HEK293 (cell line): ENCODE measurements around the gene MACF1.

Experiments used
- CTCF ChIA-PET: fragments of 350-600 bp; formaldehyde crosslinking; extraction: SDS; loops from one replicate; lab custom pipeline; 2021; ENCODE audit warnings: antibody characterized with exemption; lab: Yijun Ruan, JAX
- POLR2A ChIA-PET: fragments of 300-600 bp; formaldehyde crosslinking; extraction: SDS; loops from one replicate; lab custom pipeline; 2020; ENCODE audit warnings: antibody characterized with exemption, inconsistent platforms; lab: Yijun Ruan, JAX
- H3K27ac ChIP-seq: fragments of 200-500 bp; sonication (Bioruptor generic); 2 replicates; pipeline ENCODE4 v1.5.1; 2014; ENCODE audit warnings: low read depth, low read length, control low read depth, inconsistent platforms; ENCODE audit errors: extremely low read depth
- H3K36me3 ChIP-seq, 2 experiments: fragments of 200-500 bp in 1 of 2; sonication (Bioruptor generic) in 1 of 2; 1 replicate in 1 of 2; 2 replicates in 1 of 2; pipeline ENCODE4 v1.5.1; 2014 to 2017; ENCODE audit warnings: inconsistent platforms in 2 of 2, low read length in 2 of 2; ENCODE audit not compliant: control insufficient read depth in 2 of 2, insufficient read depth in 1 of 2
- H3K4me1 ChIP-seq: fragments of 200-500 bp; sonication (Bioruptor generic); 2 replicates; pipeline ENCODE4 v1.5.1; 2014; ENCODE audit warnings: mild to moderate bottlenecking, low read length, inconsistent platforms; ENCODE audit not compliant: control insufficient read depth, insufficient read depth
- H3K4me3 ChIP-seq: 2 replicates; pipeline ENCODE4 v1.5.1; 2011; ENCODE audit warnings: low read depth, mild to moderate bottlenecking, control low read depth, low read length, moderate library complexity
- H3K9me3 ChIP-seq: fragments of 200-500 bp; sonication (Bioruptor generic); 2 replicates; pipeline ENCODE4 v1.5.1; 2014; ENCODE audit warnings: low read depth, low read length, inconsistent platforms; ENCODE audit not compliant: control insufficient read depth, insufficient read depth
- BCL11B ChIP-seq: fragments of 450-650 bp; formaldehyde crosslinking; IDR thresholded peaks from 2 replicates; pipeline ENCODE4 v1.5.1; 2016; ENCODE audit warnings: low read depth, missing biosample characterization, missing genetic modification characterization
- EGR2 ChIP-seq: fragments of 450-650 bp; formaldehyde crosslinking; IDR thresholded peaks from 2 replicates; pipeline ENCODE4 v1.5.1; 2016; ENCODE audit warnings: low read depth, missing biosample characterization, missing genetic modification characterization
- IKZF3 ChIP-seq: fragments of 450-650 bp; IDR thresholded peaks from 2 replicates; pipeline ENCODE4 v1.5.0; 2018; ENCODE audit warnings: missing biosample characterization, mild to moderate bottlenecking, missing genetic modification characterization, moderate library complexity
- PRDM1 ChIP-seq: fragments of 450-650 bp; formaldehyde crosslinking; IDR thresholded peaks from 2 replicates; pipeline ENCODE4; 2016; ENCODE audit warnings: missing biosample characterization, missing genetic modification characterization
- SCRT1 ChIP-seq: fragments of 450-650 bp; formaldehyde crosslinking; IDR thresholded peaks from 2 replicates; pipeline ENCODE4 v1.5.1; 2016; ENCODE audit warnings: missing biosample characterization, missing genetic modification characterization, borderline replicate concordance
- SCRT2 ChIP-seq: fragments of 450-650 bp; formaldehyde crosslinking; IDR thresholded peaks from 2 replicates; pipeline ENCODE4 v1.5.1; 2016; ENCODE audit warnings: missing biosample characterization, missing genetic modification characterization
- SETDB1 ChIP-seq: IDR thresholded peaks from one replicate; pipeline ENCODE4 v1.6.1; 2017; ENCODE audit warnings: mild to moderate bottlenecking, low read length, moderate library complexity, mixed read lengths; ENCODE audit not compliant: insufficient read length
- WT1 ChIP-seq: fragments of 450-650 bp; formaldehyde crosslinking; IDR thresholded peaks from 2 replicates; pipeline ENCODE4 v1.5.1; 2016; ENCODE audit warnings: missing biosample characterization, missing genetic modification characterization
- ZBTB8A ChIP-seq: fragments of 450-650 bp; formaldehyde crosslinking; IDR thresholded peaks from 2 replicates; pipeline ENCODE4 v1.5.1; 2016; ENCODE audit warnings: missing biosample characterization, missing genetic modification characterization
- ZFHX2 ChIP-seq: fragments of 450-650 bp; formaldehyde crosslinking; conservative IDR thresholded peaks from 2 replicates; pipeline ENCODE4 v1.5.1; 2016; ENCODE audit warnings: missing biosample characterization, missing genetic modification characterization
- ZFP37 ChIP-seq: fragments of 450-650 bp; formaldehyde crosslinking; IDR thresholded peaks from 2 replicates; pipeline ENCODE4 v1.5.1; 2016; ENCODE audit warnings: missing biosample characterization, missing genetic modification characterization
- ZNF311 ChIP-seq: fragments of 450-650 bp; formaldehyde crosslinking; IDR thresholded peaks from 2 replicates; pipeline ENCODE4 v1.5.1; 2017; ENCODE audit warnings: missing biosample characterization, missing genetic modification characterization, borderline replicate concordance
- ZNF426 ChIP-seq: fragments of 450-650 bp; formaldehyde crosslinking; IDR thresholded peaks from 2 replicates; pipeline ENCODE4 v1.5.1; 2017; ENCODE audit warnings: missing biosample characterization, missing genetic modification characterization, mild to moderate bottlenecking, inconsistent platforms, moderate library complexity
- ZNF510 ChIP-seq: fragments of 450-650 bp; formaldehyde crosslinking; IDR thresholded peaks from 2 replicates; pipeline ENCODE4 v1.5.1; 2018; ENCODE audit warnings: mild to moderate bottlenecking, missing genetic modification characterization, missing biosample characterization; ENCODE audit not compliant: insufficient replicate concordance
- ZNF518A ChIP-seq: fragments of 450-650 bp; formaldehyde crosslinking; conservative IDR thresholded peaks from 2 replicates; pipeline ENCODE4 v1.5.1; 2016; ENCODE audit warnings: low read depth, missing biosample characterization, missing genetic modification characterization
- ZNF529 ChIP-seq: fragments of 450-650 bp; formaldehyde crosslinking; IDR thresholded peaks from 2 replicates; pipeline ENCODE4 v1.5.1; 2017; ENCODE audit warnings: missing genetic modification characterization, missing biosample characterization; ENCODE audit not compliant: insufficient replicate concordance
- ZNF600 ChIP-seq: fragments of 450-650 bp; formaldehyde crosslinking; IDR thresholded peaks from 2 replicates; pipeline ENCODE4 v1.5.1; 2016; ENCODE audit warnings: missing biosample characterization, missing genetic modification characterization
- ZNF626 ChIP-seq: fragments of 450-650 bp; sonication (Bioruptor Pico); formaldehyde crosslinking; IDR thresholded peaks from 2 replicates; pipeline ENCODE4 v1.5.1; 2018; ENCODE audit warnings: missing biosample characterization, missing genetic modification characterization, inconsistent platforms
- ZNF654 ChIP-seq: fragments of 450-650 bp; formaldehyde crosslinking; IDR thresholded peaks from 2 replicates; pipeline ENCODE4 v1.5.1; 2016; ENCODE audit warnings: low read depth, missing biosample characterization, missing genetic modification characterization
- ZNF664 ChIP-seq: fragments of 450-650 bp; formaldehyde crosslinking; IDR thresholded peaks from 2 replicates; pipeline ENCODE4 v1.5.1; 2016; ENCODE audit warnings: missing biosample characterization, missing genetic modification characterization
- ZNF768 ChIP-seq: fragments of 450-650 bp; formaldehyde crosslinking; IDR thresholded peaks from 2 replicates; pipeline ENCODE4 v1.5.1; 2018; ENCODE audit warnings: missing biosample characterization, mild to moderate bottlenecking, missing genetic modification characterization
- TF ChIP-seq, protein P1 (sequence below): fragments of 450-650 bp; formaldehyde crosslinking; IDR thresholded peaks from 2 replicates; pipeline ENCODE4 v1.5.1; 2016; ENCODE audit warnings: missing biosample characterization, missing genetic modification characterization
- TF ChIP-seq, protein P2 (sequence below): fragments of 450-650 bp; formaldehyde crosslinking; IDR thresholded peaks from 2 replicates; pipeline ENCODE4 v1.5.1; 2017; ENCODE audit warnings: missing biosample characterization, missing genetic modification characterization

The MACF1 gene

DNA sequence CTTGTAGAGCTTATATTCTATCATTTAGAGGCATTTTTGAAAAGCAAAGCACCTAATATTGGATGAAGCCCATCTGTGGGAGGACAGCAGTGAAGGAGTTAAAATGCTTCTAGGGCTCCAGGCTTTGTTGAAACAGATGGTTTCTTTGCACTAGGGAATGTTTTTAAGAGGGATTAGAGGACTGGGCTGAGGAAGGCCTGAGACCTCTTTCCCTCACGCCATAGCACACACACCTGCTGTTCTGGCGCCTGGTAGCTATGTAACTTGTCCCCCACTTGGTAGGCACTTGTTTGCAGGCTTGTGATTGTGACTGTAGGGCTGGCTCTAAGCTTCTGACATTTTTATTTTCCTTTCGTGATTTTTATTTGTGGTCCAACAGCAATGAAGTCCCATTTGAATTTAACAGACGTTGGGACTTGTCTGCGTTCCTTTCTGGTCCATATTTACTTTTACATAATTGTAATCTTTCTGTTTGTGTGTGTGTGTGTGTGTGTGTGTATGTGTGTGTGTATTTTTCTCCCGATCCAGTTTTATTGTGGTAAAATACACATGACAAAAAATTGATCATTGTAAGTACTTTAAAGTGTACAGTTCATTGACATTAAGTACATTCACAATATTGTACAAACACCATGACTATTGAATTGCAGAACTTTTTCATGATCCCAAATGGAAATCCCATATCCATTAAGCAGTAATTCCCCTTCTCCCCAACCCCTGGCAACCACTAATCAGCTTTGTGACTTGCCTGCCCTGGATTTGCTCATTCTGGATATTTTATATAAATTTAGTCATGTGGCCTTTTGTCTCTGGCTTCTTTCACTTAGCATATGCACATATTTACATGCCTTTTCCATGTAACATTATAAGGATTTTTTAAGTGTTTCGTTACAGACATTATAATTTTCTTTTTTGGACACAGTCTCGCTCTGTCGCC, 33.5 kb upstream of the MACF1 start (continued):
- TF ChIP-seq ZBTB8A (tag by site-specific recombination) (peak; percentile 90), ZNF311 (tag by site-specific recombination) (no peak), IKZF3 (tag by site-specific recombination) (peak; percentile 75), BCL11B (tag by site-specific recombination) (no peak), SETDB1 (no peak), ZNF510 (no peak), ZNF626 (tag by site-specific recombination) (no peak), ZFP37 (tag by site-specific recombination) (no peak)

DNA sequence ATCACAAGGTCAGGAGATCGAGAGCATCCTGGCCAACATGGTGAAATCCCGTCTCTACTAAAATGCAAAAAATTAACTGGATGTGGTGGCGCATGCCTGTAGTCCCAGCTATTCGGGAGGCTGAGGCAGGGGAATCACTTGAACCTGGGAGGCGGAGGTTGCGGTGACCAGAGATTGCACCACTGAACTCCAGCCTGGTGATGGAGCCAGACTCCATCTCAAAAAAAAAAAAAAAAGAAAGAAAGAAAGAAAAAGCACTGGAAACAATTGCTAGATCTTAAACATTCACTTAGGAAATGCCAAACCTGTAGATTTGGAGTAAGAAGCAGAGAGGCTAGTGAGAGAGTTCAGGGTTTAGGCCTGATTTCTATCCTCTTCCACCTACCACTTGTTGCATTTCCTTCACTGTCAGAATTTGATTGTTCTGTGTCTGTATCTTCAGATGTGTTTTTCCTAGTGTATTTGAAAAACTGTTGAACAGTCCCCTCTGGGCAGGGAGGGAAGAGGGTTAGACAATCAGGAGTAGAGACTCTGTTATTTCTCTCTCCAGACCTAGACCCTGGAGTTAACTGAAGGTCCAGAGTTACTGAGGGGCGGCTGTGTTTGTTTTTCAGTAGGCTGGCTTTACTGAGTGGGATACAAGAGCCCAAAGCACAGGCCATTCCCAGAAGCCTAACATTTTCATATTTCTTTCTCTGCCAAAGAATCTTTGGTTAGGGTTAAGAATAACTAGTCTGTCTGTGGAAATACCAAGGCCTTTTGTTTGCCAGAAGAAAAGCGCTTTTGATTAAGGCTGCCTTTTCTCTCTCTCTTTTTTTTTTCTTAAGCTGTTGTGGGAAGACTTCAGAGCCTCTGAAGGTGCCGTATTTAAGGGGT, 31.1 kb upstream of the MACF1 start:
- Histone ChIP-seq H3K4me3 (no peak overlapping the region), H3K27ac (no peak overlapping the region), H3K4me1 (peaks cover 13% of the 10 kb centered on the region), H3K9me3 (no peaks in the 10 kb centered on the region), H3K36me3 (no peaks in the 10 kb centered on the region)
- CTCF ChIA-PET: interaction anchor here (0.6 to 1.8 kb wide), 3 partner anchors 19 to 240 kb away, joined by 3 to 8 read pairs (median 3); no protein-coding TSS in a partner anchor
- TF ChIP-seq, protein P1, sequence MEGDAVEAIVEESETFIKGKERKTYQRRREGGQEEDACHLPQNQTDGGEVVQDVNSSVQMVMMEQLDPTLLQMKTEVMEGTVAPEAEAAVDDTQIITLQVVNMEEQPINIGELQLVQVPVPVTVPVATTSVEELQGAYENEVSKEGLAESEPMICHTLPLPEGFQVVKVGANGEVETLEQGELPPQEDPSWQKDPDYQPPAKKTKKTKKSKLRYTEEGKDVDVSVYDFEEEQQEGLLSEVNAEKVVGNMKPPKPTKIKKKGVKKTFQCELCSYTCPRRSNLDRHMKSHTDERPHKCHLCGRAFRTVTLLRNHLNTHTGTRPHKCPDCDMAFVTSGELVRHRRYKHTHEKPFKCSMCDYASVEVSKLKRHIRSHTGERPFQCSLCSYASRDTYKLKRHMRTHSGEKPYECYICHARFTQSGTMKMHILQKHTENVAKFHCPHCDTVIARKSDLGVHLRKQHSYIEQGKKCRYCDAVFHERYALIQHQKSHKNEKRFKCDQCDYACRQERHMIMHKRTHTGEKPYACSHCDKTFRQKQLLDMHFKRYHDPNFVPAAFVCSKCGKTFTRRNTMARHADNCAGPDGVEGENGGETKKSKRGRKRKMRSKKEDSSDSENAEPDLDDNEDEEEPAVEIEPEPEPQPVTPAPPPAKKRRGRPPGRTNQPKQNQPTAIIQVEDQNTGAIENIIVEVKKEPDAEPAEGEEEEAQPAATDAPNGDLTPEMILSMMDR (tag by site-specific recombination): 0 out of 2 replicates have a peak, but pooled peaks have one; percentile 18
- TF ChIP-seq PRDM1 (tag by site-specific recombination): peak; percentile 21; the same call in 1 of the 2 replicates
- 0 out of 2 replicates have a peak, but pooled peaks have one; percentile 21 for TF ChIP-seq EGR2
- no peak for TF ChIP-seq WT1
- TF ChIP-seq, protein P2, sequence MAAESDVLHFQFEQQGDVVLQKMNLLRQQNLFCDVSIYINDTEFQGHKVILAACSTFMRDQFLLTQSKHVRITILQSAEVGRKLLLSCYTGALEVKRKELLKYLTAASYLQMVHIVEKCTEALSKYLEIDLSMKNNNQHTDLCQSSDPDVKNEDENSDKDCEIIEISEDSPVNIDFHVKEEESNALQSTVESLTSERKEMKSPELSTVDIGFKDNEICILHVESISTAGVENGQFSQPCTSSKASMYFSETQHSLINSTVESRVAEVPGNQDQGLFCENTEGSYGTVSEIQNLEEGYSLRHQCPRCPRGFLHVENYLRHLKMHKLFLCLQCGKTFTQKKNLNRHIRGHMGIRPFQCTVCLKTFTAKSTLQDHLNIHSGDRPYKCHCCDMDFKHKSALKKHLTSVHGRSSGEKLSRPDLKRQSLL (tag by site-specific recombination): 0 out of 2 replicates have a peak, but pooled peaks have one; percentile 45
- peak; percentile 35; the same call in 1 of the 2 replicates for TF ChIP-seq ZNF600 (tag by site-specific recombination)
- no peak for TF ChIP-seq ZNF518A (tag by site-specific recombination)
- TF ChIP-seq ZNF768 (tag by site-specific recombination): no peak
- no peak for TF ChIP-seq ZNF664 (tag by site-specific recombination)
- TF ChIP-seq ZNF529 (tag by site-specific recombination): no peak
- TF ChIP-seq ZNF426 (tag by site-specific recombination): no peak
- TF ChIP-seq SCRT2: peak; percentile 96
- peak; percentile 95 for TF ChIP-seq SCRT1 (tag by site-specific recombination)
- peak; percentile 43 for TF ChIP-seq ZFHX2 (tag by site-specific recombination)
- peak; percentile 34 for TF ChIP-seq ZNF654 (tag by site-specific recombination)
- POLR2A ChIA-PET: no interaction called here
